ENCODE data around the gene KBTBD7.
"Not testable (repeated sequence)": the region's sequence is repeated elsewhere in the genome, so short reads cannot be mapped to it uniquely, and the experiment has no call there.

Gene KBTBD7

GRCh38 chr13:41196011-41196410 is 1.6 kb upstream of the KBTBD7 start:
- DNase-seq: no peak

- DNase-seq: no peak
Measured at GRCh38 chr13:41193469-41193868, 900 bp downstream of the KBTBD7 start.

- no peak for DNase-seq
Measured at GRCh38 chr13:41188584-41188983, 5.8 kb downstream of the KBTBD7 start.

GRCh38 chr13:41186481-41186880 is 7.9 kb downstream of the KBTBD7 start:
- DNase-seq: no peak

GRCh38 chr13:41182231-41182630 is 12.1 kb downstream of the KBTBD7 start:
- no peak for DNase-seq

GRCh38 chr13:41179593-41180250 is 14.6 kb downstream of the KBTBD7 start:
- no peak for DNase-seq

GRCh38 chr13:41178040-41178439 is 16.3 kb downstream of the KBTBD7 start:
- no peak for DNase-seq

GRCh38 chr13:41177616-41178015 is 16.8 kb downstream of the KBTBD7 start:
- DNase-seq: no peak

- DNase-seq: not testable (repeated sequence)
Measured at GRCh38 chr13:41175576-41175975, 18.8 kb downstream of the KBTBD7 start.

- no peak for DNase-seq
Measured at GRCh38 chr13:41162151-41162550, 32.2 kb downstream of the KBTBD7 start.

GRCh38 chr13:41159174-41159573 is 35.2 kb downstream of the KBTBD7 start:
- DNase-seq: no peak

GRCh38 chr13:41157048-41157717 is 37.2 kb downstream of the KBTBD7 start:
- DNase-seq: no peak

GRCh38 chr13:41156620-41157019 is 37.7 kb downstream of the KBTBD7 start:
- no peak for DNase-seq

- DNase-seq: no peak
Measured at GRCh38 chr13:41154042-41154441, 40.3 kb downstream of the KBTBD7 start.

- no peak for DNase-seq
Measured at GRCh38 chr13:41152005-41152404, 42.4 kb downstream of the KBTBD7 start.

GRCh38 chr13:41150058-41150457 is 44.3 kb downstream of the KBTBD7 start:
- no peak for DNase-seq

GRCh38 chr13:41148419-41149283 is 45.7 kb downstream of the KBTBD7 start:
- no peak for DNase-seq

- no peak for DNase-seq
Measured at GRCh38 chr13:41145136-41145908, 49.0 kb downstream of the KBTBD7 start.

GRCh38 chr13:41144576-41144975 is 49.8 kb downstream of the KBTBD7 start:
- DNase-seq: no peak

All from stimulated activated CD4-positive, alpha-beta T cell treated with anti-CD3 and anti-CD28 coated beads, Interleukin-2, amount 100 ng/mL, for 48 hours (primary cell).